Measurements from ENCODE around the gene ROS1.
A peak's percentile ranks its signal among the peaks of the same experiment; 100 is the strongest.
"Not testable (repeated sequence)": the region's sequence is repeated elsewhere in the genome, so short reads cannot be mapped to it uniquely, and the experiment has no call there.

ROS1 gene
- total RNA-seq = 0 to 4.3 (median 0) reads per million in 17 experiments

DNA sequence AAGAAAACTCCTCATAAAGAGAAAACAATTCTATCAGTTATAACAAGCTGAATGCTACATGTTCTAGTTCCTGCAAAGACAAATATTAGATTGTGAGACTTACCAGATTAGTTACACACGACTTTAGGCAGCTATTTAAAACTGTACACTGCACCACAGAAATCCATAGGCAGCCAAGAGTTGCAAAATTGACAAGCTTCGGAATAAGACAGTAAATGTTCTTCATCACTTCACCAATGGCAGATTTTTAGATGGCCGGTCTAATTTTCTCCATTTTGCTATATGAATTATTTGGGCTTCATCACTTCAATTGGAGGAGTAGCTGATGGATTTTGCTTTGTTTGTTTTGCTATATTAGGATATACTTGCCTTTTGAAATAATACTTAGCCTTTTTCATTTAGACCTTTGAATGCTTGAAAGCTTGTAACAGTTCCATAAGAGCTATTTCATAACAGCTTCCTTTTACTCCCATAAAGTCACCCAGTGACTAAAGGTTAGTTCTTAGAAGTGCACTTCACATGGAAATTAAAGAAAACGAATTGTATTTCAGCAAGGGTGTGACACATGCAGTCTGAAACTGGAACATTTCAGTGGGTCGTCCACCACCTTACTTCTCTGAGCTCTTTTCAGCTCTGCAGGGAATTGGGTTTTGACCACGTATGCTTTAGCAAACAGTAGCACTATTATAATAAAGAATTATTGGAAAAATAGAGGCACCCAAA, at the start of gene ROS1:
Gene ROS1 (minus strand): TSS at position 512 of the 723 bp plus-strand sequence. CDS start 286 bp downstream, at position 226.
- no peak for DNase-seq

DNA sequence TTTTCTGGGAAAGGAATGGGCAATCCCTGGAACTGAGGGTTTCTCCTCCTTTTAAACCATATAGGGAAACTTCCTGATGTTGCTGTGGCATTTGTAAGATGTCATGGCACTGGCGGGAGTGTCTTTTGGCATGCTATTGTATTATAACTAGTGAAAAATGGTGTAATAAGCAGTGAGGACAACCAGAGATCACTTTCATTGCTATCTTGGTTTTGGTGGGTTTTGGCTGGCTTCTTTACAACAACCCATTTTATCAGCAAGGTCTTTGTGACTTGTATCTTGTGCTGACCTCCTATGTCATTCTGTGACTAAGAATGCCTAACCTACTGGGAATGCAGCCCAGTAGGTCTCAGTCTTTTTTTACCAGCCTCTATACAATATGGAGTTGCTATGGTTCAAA, 47.7 kb upstream of the ROS1 start:
- DNase-seq = no peak

GRCh38 chr6:117472667-117473066, 46.9 kb upstream of the ROS1 start:
- DNase-seq = no peak

GRCh38 chr6:117469791-117470190, 44.0 kb upstream of the ROS1 start:
- DNase-seq = no peak

- peak; percentile 18 to 55 (median 28) for DNase-seq
These were observed 43.6 kb upstream of the ROS1 start for GRCh38 chr6:117469356-117469755.

DNA sequence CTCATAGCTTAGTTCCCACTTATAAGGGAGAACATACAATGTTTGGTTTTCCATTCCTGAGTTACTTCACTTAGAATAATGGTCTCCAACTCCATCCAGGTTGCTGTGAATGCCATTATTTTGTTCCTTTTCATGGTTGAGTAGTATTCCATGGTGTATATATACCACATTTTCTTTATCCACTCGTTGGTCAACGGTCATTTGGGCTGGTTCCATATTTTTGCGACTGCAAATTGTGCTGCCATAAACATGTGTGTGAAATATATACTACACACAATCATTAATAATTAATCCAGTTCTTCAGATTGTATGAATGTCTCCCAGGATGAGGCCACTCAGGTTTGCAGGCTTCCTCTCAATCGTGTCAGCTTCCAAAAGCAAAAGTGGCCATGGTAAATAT, 42.8 kb upstream of the ROS1 start:
- DNase-seq = not testable (repeated sequence)

DNA sequence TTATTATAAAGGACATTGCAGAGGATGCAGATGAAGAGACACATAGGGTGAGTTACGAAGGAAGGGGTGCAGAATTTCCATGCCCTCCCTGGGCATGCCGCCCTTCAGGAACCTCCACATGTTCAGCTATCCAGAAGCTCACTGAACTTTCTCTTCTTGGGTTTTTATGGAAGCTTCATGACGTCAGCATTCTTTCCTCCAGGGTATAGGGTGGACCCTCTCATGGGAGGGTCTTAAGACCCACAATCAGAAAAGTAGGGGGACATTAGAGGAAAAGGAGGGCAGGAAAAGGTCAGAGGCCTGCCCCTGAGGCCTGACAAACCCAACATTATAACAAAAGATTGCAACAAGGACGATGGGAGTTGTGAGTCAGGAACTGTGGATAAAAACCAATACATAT, 42.1 kb upstream of the ROS1 start:
- DNase-seq = no peak

DNA sequence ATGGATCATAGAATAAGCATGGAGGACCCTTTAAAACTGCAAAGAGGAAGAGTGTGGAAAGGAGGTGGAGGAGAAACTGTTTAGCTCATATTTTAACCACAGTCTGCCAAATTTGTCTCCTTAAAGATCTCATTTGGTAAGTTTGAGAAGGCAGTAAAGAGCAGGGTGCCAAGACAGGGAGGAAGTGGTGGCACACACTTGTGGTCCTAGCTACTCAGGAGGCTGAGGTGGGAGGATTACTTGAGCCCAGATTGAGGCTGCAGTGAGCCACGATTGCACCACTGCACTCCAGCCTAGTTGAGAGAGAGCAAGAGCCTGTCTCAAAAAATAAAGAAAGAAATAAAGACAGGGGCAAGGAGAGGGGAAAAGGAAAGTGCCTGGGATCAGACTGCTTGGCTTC, 39.9 kb upstream of the ROS1 start:
- DNase-seq = no peak

GRCh38 chr6:117464700-117465099, 39.0 kb upstream of the ROS1 start:
- no peak for DNase-seq

DNA sequence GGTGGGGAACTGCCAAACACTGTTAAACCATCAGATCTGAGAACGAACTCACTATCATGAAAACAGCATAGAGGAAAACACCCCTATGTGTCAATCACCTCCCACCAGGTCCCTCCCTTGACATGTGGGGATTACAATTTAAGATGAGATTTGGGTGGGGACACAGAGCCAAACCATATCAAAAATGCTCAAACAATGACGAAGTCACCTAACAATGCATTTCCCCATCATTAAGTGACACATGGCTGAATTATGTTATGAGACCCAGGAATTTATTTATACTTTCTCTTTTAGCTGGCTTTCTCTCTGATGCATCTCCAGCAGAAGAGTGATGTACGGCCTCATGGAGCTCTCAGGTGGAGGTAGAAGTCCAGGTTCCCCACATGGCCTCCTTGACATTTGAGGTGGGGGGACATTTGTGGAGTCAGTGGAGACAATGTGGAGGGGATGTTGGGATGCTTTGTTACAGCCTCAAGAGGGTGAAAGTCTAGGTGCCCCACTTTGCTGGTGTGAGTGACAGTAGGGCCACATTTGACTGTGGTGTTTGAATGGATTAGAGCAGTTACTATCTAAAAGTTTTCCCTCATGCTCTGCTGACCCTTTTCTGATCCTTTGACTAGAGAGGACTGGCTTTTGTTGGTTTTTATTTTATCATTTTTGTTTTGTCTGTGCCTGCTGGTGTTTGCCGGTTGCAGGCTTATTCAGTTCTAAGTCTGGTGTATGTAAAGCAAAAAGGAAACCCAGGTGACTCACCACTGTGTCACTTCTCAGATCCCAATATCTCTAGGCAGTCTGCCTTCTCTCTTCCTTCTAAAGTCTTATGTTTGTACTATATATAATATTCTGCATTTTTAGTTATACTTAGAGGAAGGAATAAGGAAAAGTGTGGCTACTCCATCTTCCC, 38.3 kb upstream of the ROS1 start:
- peak in 2 of 4 experiments; percentile 5 to 29 for DNase-seq

GRCh38 chr6:117459204-117459944, 33.6 kb upstream of the ROS1 start:
- no peak for DNase-seq

DNA sequence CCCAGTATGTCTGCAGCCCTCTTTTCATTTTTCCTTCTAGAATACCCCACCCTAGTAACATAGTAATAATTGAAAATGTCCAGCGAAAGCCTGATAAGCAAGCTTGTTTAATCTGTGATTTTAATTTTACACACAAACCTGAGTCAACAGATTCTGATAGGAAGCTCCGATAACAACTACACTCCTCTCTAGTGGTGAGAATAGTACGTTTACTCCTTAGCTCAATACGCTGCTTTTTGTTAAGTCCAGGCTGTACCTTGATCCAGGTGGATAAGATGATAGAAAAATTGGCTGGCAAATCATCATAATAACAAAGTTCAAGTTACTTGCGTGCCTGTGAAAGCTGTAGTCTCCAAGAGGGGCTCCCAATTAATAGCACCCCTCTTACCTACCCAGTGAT, 31.3 kb upstream of the ROS1 start:
- DNase-seq = no peak

DNA sequence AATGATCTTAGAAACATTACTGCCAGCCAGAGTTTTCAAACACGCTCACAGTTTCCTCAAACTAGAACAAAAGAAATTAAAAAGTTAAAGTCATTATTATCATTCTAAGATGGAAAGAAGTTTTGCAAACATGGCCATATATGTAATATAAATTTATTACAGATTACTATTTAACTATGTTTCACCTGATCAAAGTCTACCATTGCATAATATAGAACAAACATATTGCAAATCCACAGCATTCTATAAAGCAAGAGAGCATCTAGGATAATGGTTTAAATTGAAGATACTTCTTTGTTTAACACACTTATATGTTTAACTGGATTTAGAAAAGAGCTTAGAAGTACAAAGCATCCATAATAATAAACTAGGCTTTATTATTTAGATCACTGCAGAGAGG, 30.5 kb upstream of the ROS1 start:
- DNase-seq = no peak

GRCh38 chr6:117451671-117452070, 25.9 kb upstream of the ROS1 start:
- peak; percentile 18 to 57 (median 36) for DNase-seq

DNA sequence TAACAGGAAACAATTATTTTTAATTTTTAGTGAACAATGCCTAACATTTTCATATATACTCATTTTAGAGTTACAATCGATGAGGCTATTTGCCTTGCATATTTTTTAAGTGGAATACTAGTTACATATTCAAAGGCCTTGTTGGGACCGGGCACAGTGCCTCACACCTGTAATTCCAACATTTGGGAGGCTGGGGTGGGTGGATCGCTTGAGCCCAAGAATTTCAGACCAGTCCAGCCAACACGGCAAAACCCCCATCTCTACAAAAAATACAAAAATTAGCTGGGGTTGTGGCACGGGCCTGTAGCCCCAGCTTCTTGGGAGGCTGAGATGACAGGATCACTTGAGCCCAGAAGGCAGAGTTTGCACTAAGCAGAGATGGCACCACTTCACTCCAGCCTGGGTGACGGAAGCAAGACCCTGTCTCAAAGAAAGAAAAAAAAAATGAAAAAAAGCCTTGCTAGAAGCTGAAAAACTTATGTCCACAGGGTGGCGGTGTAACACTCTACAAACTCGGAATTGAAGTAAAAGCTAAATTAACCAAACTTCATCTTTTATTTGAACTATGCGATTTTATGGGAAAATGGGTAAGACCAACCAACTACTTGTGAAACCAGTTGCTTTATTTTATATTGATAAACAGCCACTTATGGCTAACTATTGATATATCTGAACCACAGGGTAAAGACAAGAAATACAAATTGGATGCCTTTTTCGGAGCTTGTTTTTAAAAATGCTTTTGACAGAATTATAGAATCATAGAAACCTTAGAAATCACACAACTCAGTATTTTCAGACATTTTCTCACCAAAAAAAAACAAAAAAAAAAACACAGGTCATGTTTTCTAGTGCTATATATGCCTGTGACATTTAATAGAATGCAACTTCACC, 24.1 kb upstream of the ROS1 start:
- peak; percentile 69 to 80 (median 74) for DNase-seq

GRCh38 chr6:117448732-117449485, 23.2 kb upstream of the ROS1 start:
- DNase-seq = no peak

- DNase-seq = no peak
These were observed 22.3 kb upstream of the ROS1 start for GRCh38 chr6:117448011-117448410.

DNA sequence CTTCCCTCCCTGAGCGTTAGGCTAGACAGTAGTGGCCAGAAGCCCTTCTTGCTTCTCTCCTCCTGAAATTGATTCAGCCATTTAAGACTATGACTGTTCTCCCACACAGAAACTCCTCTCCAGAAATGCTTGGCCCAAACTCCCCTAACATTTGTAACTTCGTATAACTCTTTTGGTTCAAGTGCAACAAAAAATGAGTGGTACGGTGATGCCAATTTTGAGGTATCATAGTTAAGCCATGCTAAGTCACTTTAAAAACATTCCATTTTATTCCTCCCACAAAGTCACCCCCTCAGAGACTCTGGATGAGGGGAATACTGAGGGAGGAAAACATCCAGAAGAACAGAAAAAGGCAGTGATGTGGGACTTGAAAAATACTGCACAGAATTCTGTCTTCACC, 21.1 kb upstream of the ROS1 start:
- DNase-seq = no peak

DNA sequence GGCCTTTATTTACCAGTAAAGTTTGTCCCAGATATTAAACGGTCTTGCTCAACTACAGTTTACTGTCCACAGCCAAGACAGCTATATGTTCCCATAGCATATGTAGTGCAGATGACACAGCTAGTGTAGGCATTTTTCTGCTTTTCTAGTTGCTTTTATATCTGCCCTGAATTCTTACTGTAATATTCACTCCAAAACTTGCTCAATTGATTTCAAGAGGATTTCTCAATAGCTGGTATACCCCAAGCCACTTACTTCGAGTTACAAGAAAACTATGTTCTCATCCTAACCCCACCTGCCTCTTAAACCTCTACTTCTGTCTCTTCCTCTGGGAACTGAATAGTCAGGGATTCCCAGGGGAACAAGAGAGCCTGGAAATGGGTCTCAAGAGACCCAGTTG, 18.9 kb upstream of the ROS1 start:
- no peak for DNase-seq

DNA sequence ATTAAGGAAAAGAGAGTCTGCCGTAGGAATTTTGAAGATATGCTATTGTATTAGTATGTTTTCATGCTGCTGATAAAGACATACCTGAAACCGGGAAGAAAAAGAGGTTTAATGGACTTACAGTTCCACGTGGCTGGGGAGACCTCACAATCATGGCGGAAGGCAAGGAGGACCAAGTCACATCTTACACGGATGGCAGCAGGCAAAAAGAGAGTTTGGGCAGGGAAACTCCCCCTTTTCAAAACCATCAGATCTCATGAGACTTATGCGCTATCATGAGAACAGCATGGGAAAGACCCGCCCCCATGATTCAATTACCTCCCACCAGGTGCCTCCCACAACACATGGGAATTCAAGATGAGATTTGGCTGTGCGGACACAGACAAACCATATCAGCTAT, 16.6 kb upstream of the ROS1 start:
- not testable (repeated sequence) for DNase-seq

DNA sequence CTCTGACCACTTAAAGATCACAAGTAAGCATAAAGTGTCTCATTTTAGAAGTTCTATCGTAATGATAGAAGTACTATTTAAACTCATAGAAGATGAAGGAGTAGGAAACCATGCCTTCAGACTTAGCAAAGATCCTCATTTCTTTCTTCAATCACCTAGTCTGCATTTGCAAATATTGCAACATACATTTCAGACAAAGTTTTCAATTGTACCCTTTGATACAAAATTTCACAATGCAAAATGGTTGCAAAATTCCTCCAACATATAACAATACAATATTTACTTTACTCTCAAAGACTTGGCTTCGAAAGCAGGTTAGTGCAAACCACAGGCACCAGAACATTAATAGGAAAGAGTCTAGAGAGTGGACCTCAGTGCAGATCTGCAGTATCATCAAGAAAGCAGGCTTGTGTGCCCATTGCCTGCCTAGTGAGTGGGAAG, 16.1 kb upstream of the ROS1 start:
- DNase-seq = no peak

All from suppressor macrophage (primary cell).